ENCODE measurements around the gene FTO. TPM values are rescaled to one million over a fixed set of nuclear protein-coding genes. Genes with fewer than 3 reads are reported as not detected.

FTO gene
- total and polyA plus RNA-seq, 2 of the 13 experiments (the other 11 are each of a cell fraction or from before 2014, with no cell fraction given), result 41.6 to 55.8 TPM

DNA sequence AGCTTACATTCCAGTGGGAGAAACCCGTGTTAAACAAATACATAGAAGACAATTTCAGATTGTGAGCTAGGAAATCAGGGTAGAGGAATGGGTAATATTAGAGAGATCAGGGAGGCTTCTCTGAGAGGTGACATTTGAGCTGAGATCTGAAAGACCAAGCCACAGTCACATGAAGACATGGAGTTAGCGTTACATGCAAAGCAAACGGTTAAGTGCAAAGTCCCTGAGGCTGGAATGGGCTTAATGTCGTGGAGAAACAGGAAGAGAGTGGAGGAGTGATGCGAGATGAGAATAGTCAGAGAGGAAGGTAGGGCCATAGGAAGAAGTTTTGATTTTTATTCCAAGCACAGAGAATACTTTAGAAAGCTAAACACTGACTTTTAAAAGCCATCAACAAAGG, 336.5 kb downstream of the FTO start (continued):
- no peak for TF ChIP-seq FOXA1 (IDR thresholded peaks at IDR 0.05)
- peak; percentile 64 for TF ChIP-seq FOXA1 (CRISPR knock-in tag; IDR thresholded peaks at IDR 0.05)
- TF ChIP-seq, protein P1, sequence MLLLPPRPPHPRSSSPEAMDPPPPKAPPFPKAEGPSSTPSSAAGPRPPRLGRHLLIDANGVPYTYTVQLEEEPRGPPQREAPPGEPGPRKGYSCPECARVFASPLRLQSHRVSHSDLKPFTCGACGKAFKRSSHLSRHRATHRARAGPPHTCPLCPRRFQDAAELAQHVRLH (CRISPR knock-in tag; IDR thresholded peaks at IDR 0.05; ENCODE audit: borderline replicate concordance, low read depth), result no peak; the same call in 1 of the 2 replicates
- TF ChIP-seq ZNF891 (CRISPR knock-in tag; IDR thresholded peaks at IDR 0.05), result no peak
- 0 out of 2 replicates have a peak, but pooled peaks have one; percentile 29 for TF ChIP-seq KAT7 (CRISPR knock-in tag; IDR thresholded peaks at IDR 0.05; ENCODE audit: borderline replicate concordance)

DNA sequence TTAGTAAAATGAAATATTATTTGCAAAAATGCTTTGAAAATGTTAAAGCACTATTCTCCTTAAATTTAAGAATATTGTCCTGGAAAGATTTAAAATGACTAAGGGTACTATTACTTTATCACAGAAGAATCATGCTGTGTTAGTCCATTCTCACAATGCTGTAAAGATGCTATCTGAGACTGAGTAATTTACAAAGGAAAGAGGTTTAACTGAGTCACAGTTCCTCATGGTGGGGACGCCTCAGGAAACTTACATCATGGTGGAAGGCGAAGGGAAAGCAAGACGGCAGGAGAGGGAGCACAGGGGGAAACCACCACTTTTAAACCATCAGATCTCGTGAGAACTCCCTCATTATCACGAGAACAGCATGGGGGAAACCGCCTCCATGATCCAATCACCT, 337.0 kb downstream of the FTO start:
- BruUV-seq (replicated peaks), result no TSS peak
- Histone ChIP-seq H3K36me3 (replicated peaks in 1 of 2; ENCODE audit: control insufficient read depth in 1 of 2, insufficient read depth in 2 of 2, low read length in 2 of 2) (no peaks in the 10 kb centered on the region), H3K4me2 (ENCODE audit: low read depth, low read length) (no peak overlapping the region), H3K27me3 (ENCODE audit: control insufficient read depth in 1 of 2, insufficient read depth in 2 of 2, low read length in 2 of 2) (no peaks in the 10 kb centered on the region), H3K27ac (ENCODE audit: extremely low read length, insufficient read depth, low read length) (no peak overlapping the region), H3K9ac (ENCODE audit: insufficient read depth, low read depth, low read length) (no peak overlapping the region), H3K9me3 (ENCODE audit: low read length) (no peaks in the 10 kb centered on the region; the same call in 1 of the 2 replicates), H3K4me1 (ENCODE audit: insufficient read depth, low read length) (peaks cover 30% of the 10 kb centered on the region), H4K20me1 (ENCODE audit: insufficient read depth, low read length) (no peaks in the 10 kb centered on the region), H3K4me3 (replicated peaks in 1 of 3; ENCODE audit: insufficient read depth in 1 of 3, low read depth in 2 of 3, low read length in 3 of 3) (no peak overlapping the region), H2AFZ (ENCODE audit: low read length) (no peak overlapping the region), H3K79me2 (ENCODE audit: insufficient read depth, low read length) (no peaks in the 10 kb centered on the region)
- intact Hi-C loops (cut with micrococcal nuclease; ENCODE audit: unreplicated experiment) (no loop called here), in situ Hi-C loops (cut with HindIII; ENCODE audit: extremely low pct_ligation_motif_present, low pct_unique_long_range_greater_than_20kb) (no loop called here)
- 98% methylated on average over 6 of the region's 6 CpGs for WGBS (ENCODE audit: low lambda C conversion rate)
- ATAC-seq (no peak), FAIRE-seq (no peak), DNase-seq (ENCODE audit: low spot score) (no peak)
- ChIA-PET POLR2A (interaction anchor here (1.0 kb wide), 1 partner anchor 120 kb away, joined by 4 read pairs; no protein-coding TSS in a partner anchor), CTCF (ENCODE audit: low intra/inter-chr PET ratio, low total read pairs) (no interaction called here)
- no peak for TF ChIP-seq ZNF17 (CRISPR knock-in tag; IDR thresholded peaks at IDR 0.05)
